ENCODE measurements around the gene CHRDL2. TPM values are rescaled to one million over a fixed set of nuclear protein-coding genes. Genes with fewer than 3 reads are reported as not detected.

Gene CHRDL2
- total RNA-seq, 1 experiment from 2014 or later = not detected

DNA sequence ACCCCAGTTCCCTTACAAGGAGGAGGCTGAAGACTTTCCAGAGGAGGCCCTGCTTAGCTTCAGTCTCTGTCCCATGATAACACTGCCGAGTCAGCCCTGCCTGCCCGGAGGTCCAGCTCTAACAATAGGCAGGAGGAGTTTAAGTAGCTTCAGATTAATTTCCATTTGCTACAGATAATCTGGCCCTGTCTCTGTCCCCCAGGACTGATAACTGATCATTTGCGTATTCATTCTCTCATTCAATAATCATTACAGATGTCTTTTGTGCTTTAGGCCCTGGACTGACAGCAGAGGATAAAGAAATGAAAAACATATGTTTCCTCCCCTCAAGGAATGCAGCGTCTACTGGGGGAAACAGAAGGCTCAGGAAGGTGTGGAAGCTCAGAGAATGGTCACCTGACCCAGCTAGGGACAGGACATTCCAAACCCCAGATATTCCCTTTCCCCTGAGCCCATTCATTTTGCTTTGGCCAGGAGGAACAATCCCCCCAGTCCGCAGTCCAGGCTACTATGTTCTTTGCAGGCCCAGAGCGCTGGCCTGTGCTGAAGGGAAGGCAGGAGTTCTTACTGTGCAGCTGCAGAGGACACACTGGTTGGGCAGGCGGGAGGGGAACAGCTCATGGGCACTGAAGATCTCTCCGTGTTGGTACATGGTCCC, 20.8 kb downstream of the CHRDL2 start:
- no peak for DNase-seq (ENCODE audit: low read depth)

DNA sequence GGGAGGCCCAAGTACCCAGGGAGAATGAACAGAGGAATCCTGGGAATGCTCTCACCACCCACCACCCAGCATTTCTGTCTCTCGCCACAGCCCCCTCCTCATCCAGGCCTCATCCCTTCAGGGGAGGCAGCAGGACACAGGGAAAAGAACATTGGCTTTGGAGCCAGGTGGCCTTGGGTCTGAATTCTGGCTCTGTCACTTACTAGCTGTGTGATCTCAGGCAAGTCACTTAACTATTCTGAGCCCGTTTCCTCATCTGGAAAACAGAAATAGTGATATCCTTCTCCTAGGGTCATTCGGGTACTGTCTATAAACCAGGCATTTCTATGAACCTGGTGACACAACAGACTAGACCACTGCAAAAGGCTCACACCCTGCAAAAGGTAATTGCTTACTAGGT, 22.1 kb downstream of the CHRDL2 start:
- no peak for DNase-seq (ENCODE audit: low read depth)

DNA sequence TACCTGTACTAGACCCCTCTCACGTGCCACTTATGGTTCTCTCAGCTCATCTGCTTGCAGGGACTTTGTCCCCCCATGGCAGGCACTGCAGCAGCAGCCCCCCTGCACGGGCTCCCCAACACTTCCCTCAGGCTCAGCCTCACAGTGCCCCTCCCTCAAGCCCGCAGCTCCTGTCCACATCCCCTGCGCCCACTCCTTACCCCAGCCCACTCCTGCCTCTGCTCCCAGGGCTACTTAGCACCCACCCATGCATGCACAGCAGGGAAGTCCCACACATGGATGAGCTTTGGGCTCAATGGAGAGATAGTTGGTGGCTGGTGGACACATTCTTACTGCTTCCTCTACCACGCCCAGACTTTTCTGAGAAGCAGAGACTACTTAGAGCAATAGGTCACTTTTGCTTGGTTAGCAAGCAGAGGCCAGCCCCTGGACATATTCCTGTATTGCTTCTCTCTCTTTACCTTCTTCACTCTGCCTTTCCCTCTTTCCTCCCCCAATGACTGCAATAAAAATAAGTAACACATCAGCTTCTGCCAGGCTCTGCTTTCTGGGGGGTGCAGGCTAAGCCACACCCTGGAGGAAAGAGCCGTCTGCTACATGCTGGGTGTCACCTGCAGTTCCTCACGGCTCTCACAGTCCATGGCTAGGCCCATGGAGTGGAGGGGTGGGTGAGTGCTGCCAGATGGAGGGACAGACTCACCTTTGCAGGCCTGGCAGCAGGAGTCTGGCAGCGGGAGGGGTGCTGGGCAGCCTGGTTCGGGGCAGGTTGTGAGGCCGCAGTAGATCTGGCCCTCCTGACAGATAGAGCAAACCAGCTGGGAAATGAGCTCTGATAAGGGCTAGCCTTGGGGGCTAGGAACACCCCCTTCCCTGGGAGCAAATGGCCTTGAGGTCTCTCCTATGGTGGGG, 23.4 kb downstream of the CHRDL2 start:
- DNase-seq (ENCODE audit: low read depth) = no peak

DNA sequence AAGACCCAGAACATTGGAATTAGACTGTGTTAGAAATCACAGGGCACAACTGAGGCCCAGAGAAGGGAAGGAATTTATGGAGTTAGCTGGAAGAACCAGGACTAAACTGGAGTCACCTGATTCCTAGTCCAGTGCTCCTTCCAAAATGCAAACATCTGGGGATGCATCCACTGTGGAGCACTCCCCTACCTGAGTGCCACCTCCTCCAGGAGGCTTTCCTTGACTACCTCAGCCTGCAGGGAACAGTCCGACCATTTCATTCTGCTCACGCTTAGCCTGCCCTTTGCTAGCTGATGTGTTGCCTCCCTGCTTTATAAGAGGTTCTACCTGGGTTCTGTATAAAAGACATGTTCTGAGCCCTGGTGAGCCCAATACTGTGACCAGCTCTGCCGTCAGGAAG, 24.0 kb downstream of the CHRDL2 start:
- DNase-seq (ENCODE audit: low read depth) = no peak

DNA sequence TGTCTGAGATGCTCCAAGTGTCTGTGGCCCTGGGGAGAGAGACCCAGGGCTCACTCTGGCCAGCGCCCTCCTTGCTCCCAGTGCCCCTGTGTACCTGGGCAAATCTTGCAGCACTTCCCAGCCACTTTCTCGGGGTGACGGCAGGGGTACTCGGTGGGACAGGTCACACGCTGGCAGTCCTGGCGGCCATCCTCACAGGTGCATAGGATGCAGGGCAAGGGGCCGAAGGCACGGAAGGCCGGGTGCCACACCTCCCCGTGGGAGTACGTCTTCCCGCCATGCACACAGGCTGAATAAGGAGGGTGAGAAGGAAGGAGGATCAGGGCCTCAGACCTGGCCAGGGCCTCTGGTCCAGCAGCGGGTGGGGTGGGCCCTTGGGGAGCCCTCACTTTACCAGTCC, 28.0 kb downstream of the CHRDL2 start:
- no peak for DNase-seq (ENCODE audit: low read depth)

DNA sequence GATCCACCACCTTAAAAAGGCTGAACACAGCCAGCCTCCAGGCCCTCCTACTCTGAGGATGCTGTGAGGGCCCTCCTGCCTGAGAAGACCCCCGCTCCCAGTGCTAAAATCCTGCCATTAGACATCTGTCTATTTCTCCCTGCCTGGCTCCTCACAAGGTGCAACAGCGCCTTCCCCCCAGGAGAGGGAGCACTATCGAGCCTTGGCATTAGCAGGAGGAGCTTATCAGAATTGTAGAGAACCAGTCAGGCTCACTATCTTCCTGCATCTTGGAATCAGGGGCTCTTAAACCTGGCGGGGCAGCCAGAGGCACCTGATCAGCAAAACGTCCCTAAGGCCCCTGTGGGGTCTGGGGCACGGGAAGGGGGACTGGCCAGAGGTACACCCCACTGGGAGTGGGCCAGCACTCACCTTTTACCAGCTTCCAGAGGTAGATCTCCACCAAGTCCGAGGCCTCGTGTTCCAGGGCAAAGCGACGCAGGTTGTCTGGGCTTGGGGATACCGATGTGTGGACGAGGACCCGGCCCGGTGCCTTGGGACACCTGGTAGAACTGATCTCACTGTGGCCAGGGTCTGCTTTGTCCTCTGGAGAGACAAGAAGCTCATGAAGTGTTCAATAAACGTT, 28.7 kb downstream of the CHRDL2 start:
- DNase-seq (ENCODE audit: low read depth) = peak; percentile 69

DNA sequence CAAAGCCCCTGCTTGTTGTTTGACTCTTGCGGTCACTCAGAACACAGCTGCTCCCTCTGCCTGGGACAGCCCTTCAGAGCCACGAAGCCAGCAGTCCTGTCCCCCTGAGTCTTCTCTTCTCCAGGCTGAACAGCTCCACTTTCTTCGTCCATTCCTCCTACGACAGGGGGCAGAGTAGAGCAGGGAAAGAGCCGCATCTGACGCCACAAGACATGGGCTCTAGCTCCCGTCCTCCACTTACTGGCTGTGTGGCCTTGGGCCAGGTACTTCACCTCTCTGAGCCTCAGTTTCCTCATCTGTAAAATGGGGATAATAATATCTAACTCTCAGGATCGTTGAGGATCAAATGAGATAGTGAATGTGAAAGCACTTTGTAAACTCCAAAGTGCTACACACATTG, 29.9 kb downstream of the CHRDL2 start:
- no peak for DNase-seq (ENCODE audit: low read depth)

DNA sequence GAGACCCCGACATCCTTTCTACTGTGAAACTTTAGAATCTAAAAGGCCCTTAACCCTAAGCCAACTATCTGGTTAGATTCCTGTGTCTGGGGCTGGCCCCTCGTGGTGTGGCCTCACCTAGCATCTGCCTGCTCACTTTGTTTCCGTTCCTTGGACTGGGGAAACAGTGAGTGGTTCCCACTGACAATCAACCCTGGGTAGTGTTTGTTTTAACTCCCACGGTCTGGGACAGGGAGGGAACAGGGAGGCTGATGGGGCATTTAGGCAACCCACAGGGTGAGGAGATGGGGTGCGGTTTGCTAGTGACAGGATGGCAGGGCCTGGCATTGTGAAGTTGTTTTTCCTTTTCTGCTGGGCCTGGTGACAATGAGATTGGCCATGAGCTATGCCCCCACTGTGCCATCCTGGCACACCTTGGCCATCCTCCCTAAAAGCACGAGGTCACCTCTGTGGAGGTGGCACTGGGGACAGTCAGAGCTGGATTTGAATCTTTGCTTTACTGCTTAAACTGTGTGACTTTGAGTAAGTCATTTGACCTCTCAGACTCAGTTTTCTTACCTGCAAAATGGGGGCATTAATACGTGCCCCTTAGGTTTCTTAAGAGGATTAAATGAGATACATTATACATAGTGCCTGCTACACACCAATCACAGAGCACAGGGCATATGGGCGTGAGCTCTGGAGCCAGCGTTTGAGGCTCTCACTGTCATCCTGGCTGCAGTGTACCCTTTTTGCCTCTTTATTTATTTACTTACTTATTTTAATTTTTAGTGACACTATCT, 31.4 kb downstream of the CHRDL2 start:
- DNase-seq (ENCODE audit: low read depth) = no peak

DNA sequence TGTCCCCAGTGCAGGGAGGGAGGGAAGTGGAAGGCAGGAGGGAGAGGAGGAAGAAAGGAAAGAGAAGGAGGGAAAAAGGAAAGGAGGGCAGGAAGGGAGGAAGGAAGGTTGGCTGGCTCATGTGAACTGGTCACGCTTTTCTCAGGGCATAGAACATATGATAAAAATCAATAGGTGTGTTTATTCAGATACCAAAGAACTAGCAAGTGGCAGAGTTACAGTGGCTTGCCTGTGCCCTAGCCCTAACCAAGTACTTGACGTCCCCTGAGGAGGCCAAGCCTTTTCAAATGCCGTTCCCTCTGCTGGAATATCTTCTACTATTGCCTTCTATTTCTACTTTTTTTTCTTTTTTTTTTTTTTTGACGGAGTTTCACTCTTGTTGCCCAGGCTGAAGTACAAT, 33.5 kb downstream of the CHRDL2 start:
- DNase-seq (ENCODE audit: low read depth) = no peak

DNA sequence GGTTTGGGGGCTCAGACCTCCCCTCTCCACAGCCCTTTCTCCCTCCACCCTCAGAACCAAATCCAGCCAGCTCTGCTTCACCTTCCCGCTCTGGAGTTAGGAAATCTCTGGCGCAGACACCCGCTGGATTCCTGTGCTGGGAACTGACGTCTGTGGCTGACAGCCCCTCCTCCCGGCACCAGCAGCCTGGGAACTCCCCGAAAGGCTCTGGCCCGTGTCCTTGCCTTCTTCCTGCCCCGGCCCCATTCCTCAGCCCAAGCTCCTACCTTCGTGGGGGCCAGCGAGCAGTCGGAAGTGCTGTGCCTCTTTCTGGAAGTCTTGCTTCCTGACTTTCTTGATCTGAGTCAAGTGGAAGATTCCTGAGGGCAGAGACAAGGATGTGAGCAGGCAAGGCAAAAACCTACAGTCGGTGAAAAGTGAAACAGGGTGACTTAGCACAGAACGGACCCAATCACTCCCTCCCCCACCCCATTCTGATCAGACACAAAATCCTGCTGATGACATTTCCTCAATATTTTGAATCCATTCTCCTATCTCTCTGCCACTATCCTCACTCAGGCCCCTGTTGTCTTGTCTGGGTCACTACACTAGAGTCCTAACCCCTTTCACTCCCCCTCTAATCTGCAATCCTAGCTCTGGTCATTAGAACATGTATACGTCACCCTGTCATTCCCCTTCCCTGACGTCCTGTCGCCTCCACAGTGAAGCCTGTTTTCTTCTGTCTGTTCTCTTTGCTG, 34.1 kb downstream of the CHRDL2 start:
- DNase-seq (ENCODE audit: low read depth) = no peak

DNA sequence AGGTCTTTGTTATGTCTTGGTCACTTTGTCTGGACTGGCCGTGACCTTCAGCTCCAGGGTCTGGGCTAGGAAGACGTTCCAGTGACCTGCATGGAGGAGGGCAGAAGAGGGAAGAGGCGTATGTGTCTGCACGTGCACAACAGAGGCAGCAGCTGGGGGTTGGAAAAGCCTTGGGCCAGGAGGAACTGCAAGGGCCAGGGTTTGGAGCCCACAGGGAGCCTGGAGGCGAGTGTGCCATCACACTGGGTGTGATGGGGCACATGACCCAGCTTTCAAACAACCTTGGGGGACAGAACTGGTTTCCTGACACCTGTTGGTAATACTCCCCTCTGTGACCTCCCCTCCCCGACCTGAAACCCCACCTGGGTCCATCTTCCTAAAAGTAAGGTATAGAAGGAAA, 34.7 kb downstream of the CHRDL2 start:
- DNase-seq (ENCODE audit: low read depth) = no peak

DNA sequence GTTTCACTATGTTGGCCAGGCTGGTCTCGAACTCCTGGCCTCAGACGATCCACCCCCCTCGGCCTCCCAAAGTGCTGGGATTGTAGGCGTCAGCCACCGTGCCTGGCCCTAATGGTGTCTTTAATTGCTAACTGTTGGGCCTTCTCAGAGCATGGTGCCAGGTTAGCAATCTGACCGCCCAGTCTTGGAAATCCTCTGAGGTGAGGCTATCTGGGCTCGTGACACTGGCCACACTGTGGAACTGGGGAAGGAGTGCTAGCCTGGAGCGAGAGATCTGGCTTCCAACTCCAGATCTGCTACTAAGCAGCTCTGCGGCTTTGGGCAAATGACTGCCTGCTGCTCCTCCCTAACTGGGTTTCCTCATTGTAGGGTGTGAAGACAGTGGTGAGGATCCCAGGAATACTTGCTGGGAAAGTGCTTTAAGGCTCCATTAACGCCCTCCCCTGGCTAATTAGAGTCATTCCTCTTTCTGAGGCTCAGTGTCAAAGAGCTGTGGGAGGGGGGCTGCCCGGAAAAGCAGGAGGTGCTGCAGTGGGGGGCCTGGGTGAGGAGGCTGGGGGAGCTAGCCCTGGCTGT, 35.4 kb downstream of the CHRDL2 start:
- DNase-seq (ENCODE audit: low read depth) = no peak

DNA sequence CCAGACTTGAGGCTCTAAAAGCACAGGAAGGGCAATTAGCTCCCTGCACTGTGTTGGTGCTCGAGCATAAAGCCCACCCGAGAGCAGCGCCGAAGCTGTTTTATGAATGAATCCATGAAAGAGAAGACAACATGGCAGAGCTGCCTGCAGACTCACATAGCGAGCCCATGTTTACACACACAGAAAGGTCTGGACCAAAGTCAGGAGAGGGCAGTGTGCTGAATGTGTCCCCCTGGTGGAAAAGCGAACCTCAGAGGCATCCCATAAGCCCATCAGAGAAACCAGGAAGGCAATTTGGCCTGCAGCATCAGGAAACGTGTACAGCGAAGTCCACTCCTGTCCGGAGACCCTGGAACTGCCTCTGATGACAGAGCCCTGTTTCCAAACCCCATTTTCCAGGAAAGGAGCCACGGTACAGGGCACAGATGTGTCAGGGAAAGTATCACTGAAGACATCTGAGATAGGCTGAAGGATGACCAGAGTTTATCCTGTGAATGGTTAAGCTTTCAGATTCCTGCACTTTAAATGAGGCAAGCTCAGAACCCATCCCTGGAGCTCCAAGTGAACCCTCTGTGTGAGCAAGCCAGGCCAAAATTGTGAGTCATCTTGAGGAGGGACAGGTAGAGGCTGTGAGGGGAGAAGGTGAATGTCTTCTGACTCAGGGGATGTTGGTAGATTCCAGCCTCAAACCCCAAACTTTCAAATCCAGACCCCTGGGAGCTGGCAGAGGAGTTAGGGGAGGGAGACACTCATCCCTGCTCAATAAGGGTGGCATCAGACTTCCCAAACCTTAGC, 36.9 kb downstream of the CHRDL2 start:
- peak; percentile 40 for DNase-seq (ENCODE audit: low read depth)

DNA sequence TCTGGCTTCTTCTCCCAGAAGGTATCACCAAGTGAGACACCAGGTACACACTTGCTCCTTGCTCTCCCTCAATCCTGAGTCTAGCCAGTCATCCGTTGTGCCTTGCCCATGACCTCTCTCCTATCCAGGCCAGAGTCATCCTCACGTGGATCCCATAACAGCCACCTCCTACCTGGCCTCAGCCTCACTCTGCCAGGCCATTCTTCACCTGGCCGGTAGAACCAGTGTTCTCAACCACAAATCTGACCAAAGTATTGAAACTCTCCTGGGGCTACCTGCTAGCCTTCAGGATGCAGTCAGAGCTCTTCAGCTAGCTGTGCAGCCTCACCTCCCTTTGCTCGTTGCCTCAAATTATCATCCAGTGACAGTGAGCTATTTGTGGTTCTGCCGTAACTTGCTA, 37.7 kb downstream of the CHRDL2 start:
- no peak for DNase-seq (ENCODE audit: low read depth)

DNA sequence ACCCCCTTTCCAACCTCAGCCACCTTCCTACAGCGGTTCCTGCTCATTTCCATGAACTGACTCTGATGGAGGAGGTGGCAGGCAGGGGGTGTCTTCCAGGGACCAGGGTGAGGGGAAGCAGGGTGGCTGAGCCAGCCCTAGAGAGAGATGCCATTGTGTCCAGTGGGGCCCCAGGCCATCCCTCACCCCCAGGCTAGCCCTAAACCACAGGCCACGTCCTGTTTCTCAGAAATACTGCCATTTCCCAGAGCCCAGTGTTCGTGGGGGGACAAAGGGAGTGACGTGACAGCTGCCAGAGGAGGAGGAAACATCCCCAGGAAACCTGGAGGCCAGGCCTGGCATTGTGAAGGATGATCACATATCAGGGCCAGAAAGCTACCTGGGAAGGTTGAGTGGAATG, 39.5 kb downstream of the CHRDL2 start:
- peak; percentile 58 for DNase-seq (ENCODE audit: low read depth)

DNA sequence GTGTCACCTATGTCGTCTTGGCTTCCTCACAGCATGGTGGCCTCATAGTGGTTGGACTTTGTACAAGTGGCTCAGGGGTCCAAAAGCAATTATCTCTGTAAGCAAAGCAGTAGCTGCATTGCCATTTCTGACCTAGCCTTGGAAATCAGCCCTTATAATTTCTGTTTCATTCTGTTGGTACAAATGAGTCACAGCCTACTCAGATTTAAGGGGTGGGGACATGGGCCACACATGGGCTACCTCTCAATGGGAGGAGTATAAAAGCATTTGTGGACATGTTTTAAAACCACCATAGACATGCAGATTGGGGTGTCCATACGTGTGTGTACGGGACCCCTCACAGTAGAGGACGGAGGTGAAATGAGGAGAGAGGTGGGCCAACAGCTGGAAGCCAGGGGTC, 41.6 kb downstream of the CHRDL2 start:
- DNase-seq (ENCODE audit: low read depth) = peak; percentile 59

DNA sequence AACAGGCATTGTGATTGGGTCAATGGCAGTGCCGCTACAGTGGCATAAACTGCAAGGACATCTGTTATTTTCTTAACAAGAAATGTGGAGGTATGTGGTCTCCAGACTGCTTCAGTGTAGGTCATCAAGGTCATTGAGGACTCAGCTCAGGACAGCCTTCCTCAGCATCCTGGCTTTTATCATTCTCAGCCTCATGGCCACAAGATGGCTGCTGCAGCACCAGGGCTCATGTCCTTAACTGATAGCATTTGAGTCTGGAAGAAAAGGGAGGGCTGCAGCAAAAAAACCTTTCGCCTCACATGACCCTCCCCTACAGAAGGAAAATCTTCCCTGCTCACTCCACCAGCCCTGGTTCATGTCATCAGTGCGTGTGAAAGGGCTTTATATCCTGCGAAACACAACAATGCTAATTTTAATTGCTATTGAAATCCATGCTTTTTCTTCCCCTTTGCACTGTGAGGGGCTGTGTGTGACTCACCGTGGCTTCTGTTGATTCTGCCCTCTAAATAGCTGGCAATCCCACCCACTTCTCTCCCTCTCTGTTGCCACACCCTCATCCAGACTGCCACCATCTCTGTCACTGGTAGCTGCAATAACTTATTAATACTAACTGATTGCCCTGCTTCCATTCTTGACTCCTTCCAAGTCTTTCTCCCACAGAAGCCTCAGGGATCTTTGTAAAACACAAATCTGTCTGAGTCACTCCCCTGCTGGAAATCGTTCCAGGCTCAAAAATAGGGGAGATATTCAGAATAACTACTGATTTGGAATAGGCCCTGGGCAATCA, 43.8 kb downstream of the CHRDL2 start:
- peak; percentile 44 for DNase-seq (ENCODE audit: low read depth)

DNA sequence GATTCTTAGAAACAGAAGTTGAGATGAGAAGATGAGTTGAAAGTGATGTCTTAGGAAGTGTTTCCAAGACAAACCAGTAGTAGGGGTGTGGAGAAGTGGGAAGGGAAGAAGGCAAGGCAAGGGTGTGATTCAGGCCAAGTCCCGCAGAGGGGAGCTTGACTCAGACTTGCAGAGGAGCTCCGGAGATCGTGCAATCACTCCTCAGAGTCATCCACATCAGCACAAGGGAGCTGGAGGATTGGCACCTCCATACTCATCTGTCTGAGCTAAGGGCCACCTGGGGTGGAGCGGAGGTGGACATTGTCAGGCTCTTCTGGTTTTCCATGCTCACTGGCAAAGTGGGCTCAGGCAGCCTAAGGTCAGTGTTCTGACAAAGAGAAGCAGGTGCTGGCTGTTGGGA, 44.4 kb downstream of the CHRDL2 start:
- no peak for DNase-seq (ENCODE audit: low read depth)

DNA sequence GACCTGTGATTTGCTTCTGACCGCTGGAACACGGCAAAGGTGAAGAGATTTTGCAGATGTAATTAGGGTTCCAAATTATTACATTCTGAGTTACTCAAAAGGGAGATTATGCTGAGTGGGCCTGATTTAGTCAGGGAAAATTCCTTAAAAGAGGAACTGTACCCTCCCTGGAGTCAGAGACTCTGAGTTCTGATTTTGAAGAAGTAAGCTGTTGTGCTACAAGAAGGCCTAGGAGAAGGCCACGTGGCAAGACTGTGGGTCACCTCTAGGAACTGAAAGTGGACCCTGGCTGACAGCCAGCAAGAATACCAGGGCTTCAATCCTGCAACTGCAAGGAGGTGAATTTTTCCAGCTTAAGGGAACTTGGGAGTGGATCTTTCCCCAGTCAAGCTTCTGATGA, 45.3 kb downstream of the CHRDL2 start:
- no peak for DNase-seq (ENCODE audit: low read depth)

Measured in M059J (cell line).